GM19397 (cell line): ENCODE data around the gene NR2F6.

Experiments used
- ATAC-seq: cut with Tn5 transposase; IDR thresholded peaks from one replicate; pipeline ENCODE4 v1.9.1; 2021; ENCODE audit warnings: mild to moderate bottlenecking, moderate library complexity; ENCODE audit not compliant: unreplicated experiment

Gene NR2F6

GRCh38 chr19:17264641-17264979, 18.9 kb upstream of the NR2F6 start, which contains the start of gene USHBP1:
USHBP1 (minus strand) TSS chr19:17264745; CDS start chr19:17264299, 446 bp downstream.
- ATAC-seq: no peak

DNA sequence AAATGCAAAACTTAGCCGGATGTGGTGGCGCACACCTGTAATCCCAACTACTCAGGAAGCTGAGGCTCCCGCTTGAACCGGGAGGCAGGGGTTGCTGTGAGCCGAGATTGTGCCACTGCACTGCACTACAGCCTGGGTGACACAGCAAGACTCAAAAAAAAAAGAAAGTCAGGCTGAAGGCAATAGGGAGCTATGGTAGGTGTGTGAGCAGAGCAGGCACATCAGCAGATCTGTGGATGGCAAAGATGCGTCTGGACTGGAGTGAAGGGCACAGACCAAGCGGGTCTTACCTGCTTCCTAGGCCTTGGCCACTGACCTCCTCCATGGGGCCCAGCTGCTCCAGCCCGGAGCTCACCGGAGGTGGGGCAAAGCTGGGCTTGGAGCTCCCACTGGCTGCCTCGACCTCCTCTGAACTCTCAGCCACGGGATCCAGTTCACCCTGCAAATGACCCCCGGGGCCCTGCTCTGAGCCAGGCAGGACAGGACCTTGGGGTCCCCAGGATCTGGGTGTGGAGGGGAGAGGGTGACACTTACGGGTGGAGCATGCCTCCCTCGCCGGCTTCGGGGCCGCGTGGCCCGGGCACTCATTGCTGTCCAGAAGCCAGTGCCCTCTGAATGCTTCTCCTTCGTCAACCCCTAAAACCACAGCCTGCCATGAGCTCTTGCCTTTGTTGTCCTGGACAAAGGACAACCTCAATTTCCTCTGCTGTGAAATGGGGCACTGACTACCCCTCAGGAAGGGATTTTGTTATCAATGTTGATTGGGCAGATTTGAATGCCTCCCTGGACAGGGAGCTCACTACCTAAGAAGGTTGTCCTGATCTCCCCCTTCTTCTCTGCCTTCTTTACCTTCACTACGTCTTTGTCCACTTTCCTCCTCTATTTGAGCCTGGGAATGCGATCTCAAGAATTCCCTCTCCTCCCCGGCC, 18.3 kb upstream of the NR2F6 start:
- ATAC-seq: no peak

DNA sequence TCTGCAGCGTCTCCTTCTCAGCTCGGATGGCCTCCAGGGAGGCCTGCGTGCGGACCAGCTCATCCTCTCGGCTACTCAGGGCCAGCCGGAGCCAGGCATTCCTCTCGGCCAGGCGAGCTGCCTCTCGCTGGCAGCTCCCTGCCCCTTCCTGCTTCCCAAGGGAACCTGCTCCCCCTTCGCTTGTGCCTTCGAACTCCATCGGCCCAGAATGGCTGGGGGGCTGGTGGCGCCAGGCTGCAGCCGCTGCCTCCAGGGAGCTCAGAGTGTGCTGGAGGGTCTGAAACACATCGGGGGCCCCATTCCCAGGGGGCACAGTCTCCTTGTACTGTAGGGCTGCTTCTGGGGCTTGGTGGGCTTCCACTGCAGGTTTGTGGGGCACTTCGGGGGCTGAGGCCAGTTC, 16.8 kb upstream of the NR2F6 start:
- no peak for ATAC-seq

DNA sequence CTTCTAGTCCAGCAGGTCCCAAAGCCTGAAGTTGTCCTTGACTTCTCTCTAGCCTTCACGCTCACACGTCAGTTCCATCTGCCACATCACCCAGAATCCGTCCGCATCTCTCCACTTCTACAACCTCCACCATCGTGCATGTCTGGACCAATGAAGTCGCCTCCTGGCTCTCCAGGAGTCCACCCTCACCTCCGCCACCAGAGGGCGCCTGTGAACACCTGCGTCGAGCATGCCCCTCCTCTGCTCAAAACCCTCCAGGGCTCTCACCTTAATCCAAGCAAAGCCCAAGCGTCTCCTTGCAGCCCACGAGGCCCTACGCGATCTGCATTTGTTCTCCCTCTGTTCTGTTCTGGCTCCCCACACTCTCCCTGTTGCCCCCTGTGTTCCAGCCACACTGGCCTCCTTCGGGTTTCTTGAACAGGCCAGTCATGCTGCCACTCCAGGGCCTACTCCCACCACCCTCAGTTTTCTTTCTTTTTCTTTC, 15.2 kb upstream of the NR2F6 start:
- peak; percentile 85 for ATAC-seq

DNA sequence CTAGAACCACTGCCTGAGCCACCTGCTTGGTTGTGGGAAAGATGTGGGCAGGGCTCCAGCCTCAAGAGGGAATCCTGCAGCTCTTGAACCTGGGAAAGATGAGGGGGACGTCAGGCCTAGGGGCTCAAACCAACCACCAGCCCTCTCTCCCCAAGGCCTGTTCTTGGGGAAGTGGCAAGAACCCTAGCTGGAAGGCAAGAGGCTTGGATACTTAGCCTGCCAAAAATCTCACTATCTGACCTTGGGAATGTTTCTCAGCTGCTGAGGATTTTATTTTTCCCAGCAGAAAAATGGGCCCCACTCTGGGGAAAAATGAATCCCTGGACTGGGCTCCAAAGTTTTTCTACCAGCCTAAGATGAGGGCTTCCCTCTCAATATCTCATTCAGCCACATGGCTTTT, 14.2 kb upstream of the NR2F6 start:
- ATAC-seq: no peak

DNA sequence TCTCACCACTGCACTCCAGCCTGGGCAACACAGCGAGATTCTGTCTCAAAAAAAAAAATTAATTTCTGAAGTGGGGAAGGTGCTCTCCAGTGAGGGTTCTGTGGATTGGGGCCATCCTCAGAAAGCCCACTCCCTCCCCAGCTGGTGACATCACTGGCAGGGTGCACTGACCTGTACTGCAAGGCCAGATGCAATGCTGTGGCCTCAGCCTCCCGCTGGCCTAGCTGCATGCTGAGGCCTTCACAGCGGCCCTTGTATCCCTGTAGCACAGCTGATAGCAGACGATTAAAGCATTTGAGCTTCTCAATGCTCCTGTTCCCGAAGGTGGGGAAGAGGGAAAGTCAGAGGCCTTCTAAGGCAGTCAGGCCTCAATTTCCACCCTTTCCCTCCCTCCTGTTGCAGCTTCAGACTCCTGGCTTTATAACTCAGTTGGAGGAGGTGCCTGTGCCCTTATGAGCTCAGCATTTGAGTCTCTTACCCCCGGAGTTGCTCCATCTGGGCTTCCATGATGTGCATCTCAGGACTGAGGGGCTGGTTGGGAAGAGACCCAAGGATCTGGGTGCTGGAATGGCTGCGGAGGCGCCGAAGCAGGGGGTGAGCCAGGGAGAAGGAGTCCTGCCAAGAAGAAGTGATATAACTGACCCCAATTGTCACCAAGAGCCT, 13.5 kb upstream of the NR2F6 start:
- no peak for ATAC-seq

- ATAC-seq: no peak
These were observed 10.4 kb upstream of the NR2F6 start for GRCh38 chr19:17256130-17256529.

DNA sequence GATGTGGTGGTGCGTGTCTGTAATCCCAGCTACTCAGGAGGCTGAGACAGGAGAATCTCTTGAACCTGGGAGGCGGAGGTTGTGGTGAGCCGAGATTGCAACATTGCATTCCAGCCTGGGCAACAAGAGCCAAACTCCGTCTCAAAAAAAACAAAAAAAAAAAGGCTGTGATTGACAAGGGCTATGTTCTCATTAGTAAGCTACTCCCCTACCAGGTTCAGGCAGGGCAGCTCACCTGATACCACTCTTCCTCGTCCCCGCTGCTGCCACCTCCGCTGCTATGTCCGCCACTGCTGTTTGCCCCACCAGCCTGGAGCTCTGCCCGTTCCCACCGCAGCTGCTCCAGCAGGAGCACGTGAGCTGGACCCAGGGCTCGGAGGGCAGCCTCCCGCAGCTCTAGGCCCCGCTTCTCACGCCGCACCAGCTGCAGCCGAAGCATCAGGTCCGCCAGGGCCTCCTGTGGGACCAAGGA, 9.5 kb upstream of the NR2F6 start:
- ATAC-seq: no peak

GRCh38 chr19:17254636-17255035, 8.9 kb upstream of the NR2F6 start:
- ATAC-seq: no peak

DNA sequence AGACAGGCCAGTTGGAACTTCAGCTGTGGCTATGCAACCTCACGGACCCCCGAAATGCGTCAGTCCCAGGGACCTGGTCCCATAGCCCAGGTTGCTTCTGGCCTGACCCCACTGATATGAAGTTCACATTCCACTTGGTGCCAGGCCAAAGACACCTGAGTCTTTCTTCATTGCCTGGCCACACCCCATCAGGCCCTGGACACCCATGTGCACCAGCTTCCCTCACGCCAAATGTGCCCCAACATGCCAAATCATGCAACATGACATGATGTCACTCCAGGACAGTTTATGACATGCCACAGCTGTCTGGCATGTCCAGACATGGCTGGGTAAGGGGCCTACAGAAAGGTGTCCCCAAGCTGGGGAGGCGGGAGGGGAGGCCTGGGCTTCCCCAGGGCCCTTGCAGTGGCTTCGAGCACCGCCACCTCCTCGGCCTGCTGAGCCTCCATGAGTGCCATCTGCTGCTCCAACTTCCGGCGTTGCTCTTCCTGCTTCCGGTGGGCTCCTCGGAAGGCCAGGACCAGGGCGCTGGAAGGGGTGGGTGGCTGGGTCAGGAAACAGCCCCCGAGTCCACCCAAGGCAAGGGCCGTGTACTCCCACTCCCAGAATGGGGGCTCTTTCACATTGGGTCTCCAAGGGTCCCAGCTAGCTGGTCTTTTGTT, 4.3 kb upstream of the NR2F6 start:
- no peak for ATAC-seq

GRCh38 chr19:17248011-17248776, 2.5 kb upstream of the NR2F6 start:
- no peak for ATAC-seq

DNA sequence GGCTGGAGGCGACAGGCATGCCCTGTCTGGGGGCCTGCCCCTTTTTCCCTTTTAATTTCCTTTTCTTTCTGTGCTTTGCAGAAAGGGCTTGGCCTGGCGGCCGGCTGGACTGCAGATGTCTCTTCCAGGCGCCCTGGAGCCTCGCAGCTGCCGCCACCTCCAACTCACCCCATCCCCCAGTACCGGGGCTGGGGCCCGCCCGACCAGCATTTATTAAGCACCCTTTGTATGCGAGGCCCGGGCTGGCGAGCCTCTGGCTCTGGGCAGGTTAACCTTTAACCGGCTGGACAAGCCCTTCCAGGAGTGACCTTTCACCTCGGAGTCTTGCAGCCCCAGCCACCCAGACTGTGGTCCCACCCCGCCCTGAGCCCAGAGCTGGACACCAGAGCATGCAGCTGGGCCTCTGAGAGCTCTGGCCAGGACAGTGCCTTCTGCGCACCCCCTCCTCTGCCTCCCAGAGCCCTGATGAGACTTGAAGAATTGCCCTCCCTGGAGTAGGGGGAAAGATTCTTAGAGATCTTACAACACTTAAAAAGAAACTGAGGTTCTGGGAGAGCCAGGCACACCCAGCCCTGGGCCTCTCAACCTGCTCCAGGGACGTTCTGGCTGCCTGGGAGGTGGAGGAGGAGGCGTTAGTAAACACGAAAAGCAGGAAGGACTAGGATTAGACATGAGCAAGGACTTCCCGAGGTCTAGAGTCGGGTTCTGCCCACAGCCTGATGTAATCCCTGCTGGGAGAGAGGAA, 1.1 kb upstream of the NR2F6 start:
- ATAC-seq: no peak

DNA sequence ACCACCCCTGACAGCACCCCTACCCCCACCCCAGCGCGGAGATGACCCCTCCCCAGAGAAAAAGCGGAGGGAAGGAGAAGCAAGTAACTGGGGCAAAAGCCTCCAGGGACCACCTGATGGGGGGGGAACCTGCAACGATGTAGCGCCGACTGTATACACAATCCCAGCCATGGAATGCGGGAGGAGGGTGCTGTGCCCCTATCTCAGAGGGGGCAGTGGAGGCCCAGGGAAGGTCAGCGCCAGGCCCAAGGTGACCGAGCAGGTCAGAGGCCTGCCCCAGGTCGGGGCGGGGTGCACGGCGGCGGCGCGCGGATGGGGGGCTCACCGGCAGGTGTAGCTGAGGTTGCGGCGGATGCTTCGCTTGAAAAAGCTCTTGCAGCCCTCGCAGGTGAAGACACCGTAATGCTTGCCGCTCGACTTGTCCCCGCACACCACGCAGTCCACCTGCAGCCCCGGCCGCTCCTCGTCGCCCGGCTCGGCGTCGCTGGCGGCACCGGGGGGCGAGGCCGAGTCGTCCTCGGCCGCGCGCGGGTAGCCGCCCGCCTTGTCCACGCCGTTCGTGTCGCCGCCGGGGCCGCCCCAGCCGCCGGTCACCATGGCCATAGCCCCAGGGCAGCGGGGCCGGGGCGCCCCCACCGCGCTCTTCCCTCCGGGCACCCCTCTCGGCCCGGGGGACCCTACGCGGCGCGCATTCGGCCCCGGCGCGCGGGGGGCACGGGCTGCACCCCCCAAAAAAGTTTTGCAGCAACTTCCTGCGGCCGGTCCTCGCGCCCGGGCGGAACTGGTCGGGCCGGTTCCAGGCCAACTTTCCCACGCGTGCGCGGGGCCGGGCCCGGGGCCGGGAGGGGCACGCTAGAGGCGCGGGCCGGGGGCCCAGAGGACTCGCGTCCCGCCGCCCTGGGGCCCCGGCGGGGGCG, 843 bp downstream of the NR2F6 start:
- peak; percentile 13 for ATAC-seq

DNA sequence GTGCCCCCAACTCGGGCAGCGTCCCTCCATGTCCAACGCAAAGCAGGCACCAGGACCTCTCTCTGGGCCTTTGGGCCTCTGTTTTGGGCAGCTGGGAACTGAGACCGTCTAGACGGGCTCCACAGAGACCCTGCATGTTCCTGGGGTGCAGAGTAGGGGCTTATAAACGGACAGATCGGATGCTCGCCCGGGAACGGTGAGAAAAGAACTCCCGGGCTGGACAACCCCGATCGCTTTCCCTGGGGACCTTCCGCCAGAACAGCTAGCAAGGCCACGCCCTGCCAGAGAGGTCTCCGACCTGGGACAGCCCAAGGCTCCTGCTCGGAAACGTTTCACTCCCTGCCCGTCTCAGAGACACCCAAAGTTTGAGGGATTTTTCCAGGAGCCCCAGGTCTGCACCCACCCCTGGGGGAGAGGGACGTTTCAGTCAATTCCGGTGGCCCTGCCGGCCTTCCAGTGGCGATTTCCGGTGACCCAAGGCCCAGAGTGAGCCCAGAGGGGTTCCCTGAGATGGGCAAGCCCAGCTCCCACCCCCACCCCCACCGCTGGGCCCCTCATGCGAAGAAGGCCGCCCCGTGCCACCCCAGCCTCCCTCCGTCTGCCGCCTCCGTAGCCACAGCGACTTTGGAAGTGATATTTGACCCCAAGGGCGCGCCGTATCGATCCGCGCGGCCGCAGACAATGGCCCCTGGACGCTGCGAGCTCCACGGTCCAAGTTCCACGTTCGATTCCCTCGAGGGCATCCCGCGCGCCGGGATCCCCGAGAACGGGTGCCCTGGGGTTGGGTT, 1.7 kb downstream of the NR2F6 start:
- no peak for ATAC-seq

- no peak for ATAC-seq
These were observed 2.4 kb downstream of the NR2F6 start for GRCh38 chr19:17243211-17243829.

GRCh38 chr19:17242431-17243208, 3.1 kb downstream of the NR2F6 start:
- ATAC-seq: no peak

DNA sequence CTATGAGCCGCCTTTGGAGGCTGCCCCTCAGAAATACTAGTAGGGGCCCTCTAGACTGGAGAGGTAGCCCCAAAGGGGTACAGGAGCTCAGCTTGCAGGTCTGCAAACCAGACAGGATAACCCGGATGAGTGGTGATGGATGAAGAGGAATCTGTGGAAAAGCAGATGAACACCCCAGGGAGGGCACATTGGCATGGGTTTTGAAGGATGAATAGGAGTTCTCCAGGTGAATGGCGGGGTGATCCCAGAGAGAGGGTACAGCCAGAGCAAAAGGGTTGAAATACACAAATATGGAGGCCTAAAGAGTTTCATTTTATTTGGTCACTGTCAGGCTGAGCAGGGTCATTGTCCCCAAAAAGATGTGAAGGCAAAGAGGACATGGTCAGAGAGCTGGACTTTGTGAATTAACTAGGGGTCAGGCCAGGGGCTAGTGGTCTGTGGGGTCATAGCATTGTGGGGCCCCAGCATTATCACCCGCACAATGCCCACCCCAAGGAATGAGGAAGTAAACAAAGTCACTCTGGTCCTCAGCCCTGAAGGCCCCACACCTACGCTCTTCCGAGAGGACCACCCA, 4.8 kb downstream of the NR2F6 start:
- ATAC-seq: no peak
